ENCODE measurements around the gene FZR1.

- TF ChIP-seq CTCF (conservative IDR thresholded peaks at IDR 0.05), result no peak
- no peak for TF ChIP-seq EZH2 (IDR thresholded peaks at IDR 0.05; ENCODE audit: low read depth)
These were observed 79.4 kb downstream of the FZR1 start, which contains the start of gene GIPC3 for GRCh38 chr19:3585301-3586126.
